HK-2 (cell line): Measurements from ENCODE around the gene ARTN.

Experiments used
- DNase-seq: peaks from one replicate; pipeline ENCODE4 v3.0.0-alpha.2; 2018; ENCODE audit not compliant: unreplicated experiment

The ARTN gene

GRCh38 chr1:43947061-43947873 is 13.7 kb downstream of the ARTN start:
- DNase-seq: no peak

DNA sequence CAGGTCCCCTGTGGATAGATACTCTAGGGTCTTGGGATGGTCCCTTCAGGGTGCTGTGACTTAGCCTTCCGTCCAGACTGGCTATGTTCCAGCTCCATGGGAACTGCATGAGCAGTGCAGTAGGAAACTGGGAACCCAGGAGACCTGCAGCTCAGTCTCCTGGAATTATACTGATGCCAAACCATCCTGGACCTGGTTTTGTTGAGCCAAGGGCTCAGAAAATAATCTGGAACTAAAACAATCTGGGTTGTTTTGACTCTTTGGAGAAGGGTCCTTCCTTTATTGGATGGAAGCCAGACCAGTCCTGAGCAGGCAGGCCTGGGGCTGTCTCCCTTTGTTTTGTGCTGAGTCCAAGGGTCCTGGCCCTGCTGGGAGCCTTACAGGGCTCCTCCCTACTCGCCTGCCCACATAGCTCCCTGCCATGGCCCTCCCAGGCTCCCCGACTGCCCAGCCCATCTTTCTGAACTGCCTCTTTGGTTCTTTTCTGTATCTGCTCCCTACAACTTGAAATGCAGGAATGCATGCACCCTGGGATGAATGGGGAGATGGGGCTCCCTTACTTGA is 14.4 kb downstream of the ARTN start:
- DNase-seq: no peak

GRCh38 chr1:43949678-43950077 is 16.1 kb downstream of the ARTN start:
- DNase-seq: no peak

DNA sequence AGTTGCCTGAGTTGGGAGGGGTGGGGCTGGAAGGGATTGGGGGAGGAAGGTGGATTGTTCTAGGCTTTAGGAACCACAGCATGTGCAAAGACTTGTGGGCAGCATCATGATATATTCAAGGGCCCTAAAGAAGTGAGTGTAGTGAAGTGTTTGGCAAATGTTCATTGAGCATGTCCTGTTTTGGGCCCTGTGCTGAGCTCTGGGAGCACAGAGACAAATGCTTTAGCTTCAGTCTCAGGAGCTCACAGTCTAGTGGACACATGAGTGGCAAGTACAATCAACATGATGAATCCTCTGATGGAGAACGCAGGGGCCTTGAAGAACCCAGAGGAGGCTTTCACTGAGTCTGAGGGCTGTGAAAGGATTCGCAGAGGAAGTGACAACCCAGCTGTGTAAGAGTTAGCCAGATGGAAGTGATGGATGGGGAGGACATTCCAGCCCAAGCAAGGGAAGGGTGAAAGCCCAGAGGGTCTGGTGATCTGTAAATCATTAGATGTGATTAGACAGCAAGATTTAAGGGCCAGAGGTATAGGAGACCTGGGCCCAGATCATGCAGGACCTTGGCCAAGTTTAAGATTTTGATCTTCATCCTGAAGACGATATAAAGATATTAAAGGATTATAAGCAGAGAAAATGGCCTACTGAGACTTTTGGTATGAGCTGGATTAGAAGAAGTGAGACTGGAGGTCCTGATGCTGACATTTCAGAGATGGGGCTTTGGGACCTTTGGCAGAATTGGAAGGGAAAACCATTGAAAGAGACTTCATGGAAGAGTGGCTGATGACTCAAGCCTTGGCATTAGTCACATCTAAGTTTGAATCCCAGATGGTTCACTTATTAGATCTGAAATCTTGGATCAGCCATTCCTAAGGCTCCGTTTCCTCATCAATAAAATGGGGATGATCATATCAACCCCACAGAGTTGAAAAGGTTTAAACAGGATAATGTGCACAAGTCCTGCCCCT is 17.7 kb downstream of the ARTN start:
- no peak for DNase-seq

DNA sequence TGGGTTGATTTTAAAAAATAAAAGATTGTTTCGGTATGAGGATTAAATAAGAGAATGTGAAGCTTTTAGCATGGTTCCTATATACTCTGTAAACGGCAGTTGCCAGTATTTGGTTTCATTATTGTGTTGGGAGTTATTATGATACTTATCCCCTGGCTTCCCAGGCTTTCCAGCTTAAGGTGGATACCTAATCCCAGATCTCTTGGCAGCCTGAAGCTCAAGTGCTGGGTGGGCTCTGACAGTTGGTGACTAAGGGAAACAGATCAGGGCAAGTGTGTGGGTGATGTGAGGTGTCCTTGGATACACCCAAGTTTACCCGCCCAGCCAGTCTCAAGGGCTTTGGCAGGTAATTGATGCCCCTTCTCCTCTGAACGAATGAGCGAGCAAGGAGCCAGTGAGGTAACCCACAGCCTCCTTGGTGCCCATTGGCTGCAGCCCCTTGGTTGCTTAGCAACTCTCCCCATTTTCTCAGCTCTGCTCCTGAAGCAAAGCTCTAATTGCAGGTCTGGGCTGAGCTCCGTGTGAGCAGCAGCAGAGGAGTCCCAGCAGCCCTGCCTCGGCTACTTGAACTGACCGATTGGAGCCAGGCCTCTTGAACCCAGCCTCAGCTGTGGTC is 19.2 kb downstream of the ARTN start:
- DNase-seq: no peak

DNA sequence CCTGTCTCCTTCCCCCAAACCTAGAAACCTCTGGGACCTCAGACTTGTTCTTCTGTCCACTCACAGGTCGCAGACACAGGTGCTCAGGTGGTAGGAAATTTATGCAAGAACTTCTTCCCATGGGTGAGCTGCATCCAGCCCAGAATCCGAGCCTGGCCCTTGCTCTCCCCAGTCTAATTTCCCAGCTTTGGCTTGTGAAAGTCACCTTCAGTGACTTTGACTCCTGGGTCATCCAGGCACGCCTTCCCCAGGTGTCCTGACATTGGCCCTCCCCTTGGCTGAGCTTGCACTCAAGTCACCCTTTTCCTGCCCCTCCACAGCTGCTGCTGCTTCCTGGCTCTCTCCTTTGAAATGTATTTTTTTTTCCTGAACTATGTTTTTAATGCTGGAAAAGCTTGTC is 19.8 kb downstream of the ARTN start:
- DNase-seq: no peak

GRCh38 chr1:43954036-43954435 is 20.4 kb downstream of the ARTN start:
- no peak for DNase-seq

GRCh38 chr1:43956234-43956633 is 22.6 kb downstream of the ARTN start:
- DNase-seq: no peak

GRCh38 chr1:43957407-43958040 is 23.9 kb downstream of the ARTN start:
- no peak for DNase-seq

DNA sequence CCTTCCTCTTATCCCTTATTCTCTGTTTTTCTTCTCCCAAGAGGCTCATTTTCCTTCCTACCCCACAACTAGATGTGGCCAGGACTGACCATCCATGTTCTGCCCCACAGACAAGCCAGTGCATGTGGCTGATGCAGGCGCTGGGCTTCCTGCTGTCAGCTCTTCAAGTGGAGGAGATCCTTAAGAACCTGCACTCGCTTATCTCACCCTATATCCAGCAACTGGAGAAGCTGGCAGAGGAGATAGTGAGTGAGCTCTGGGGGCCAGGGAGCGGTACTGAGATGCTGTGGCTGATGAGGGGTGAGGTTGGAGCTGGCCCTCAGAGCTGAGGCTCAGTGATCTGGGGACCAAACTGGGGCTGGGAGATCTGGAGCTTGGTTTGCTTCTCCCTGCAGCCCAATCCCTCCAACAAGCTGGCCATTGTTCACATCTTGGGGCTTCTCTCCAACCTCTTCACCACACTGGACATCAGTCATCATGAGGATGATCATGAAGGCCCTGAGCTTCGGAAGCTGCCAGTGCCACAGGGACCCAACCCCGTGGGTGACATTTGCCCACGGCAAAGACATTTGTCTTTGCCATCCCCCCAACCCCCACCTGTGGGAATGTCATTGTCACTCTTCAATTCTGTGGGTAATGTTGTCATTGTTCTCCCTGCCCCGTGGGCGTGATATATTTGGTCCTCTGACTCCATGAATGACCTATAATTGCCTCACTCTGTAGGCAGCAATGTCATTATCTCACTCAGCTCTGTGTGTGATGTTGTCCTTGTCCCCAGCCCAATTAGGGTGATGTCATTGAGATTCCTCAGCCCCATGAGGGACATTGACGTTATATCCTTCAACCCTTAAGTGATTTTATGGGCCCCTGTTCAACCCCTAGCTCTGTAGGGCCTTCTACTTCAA is 25.0 kb downstream of the ARTN start:
- DNase-seq: no peak

GRCh38 chr1:43960798-43961197 is 27.2 kb downstream of the ARTN start:
- no peak for DNase-seq

GRCh38 chr1:43961692-43962091 is 28.1 kb downstream of the ARTN start:
- DNase-seq: no peak

- DNase-seq: no peak
Observed at GRCh38 chr1:43962324-43962723, 28.7 kb downstream of the ARTN start.

DNA sequence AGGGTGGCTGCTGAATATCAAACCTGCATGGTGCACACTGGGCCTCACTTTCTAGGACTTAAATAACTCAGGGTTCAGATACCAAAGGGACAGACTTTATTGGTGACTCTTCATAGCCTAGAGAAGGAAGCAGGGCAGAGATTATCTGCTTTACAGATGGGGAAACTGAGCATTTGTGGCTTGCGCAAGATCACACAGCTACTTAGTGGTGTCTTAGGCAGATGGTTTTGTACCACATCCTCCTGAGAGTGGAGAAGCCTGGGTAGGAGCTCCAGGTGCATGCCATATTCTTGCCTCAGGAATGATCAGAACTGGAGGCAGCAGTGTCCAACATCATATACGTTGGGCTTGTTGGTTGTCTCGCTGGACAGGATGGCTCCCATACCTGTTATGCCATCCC is 29.4 kb downstream of the ARTN start:
- no peak for DNase-seq

DNA sequence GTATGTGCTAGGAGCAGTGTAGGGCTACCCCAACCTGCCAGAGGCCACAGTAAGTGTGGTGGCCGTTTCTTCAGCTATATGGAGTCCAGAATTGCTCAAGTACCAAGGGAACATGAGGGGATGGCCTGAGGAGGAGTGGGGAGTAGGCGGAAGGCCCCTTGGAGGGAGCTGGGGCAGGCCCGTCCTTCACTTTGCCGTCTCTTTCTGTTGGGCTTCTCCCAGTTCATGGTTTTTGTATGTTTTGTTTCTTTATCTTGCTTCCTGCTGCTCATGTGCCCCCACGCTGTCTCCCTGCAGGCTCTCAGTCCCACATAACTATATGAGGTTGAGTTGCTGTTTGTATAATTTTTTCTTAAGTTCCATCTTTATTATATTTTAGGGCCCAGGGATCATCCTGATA is 30.3 kb downstream of the ARTN start:
- DNase-seq: no peak

- DNase-seq: no peak
Observed at GRCh38 chr1:43965316-43965715, 31.7 kb downstream of the ARTN start.

DNA sequence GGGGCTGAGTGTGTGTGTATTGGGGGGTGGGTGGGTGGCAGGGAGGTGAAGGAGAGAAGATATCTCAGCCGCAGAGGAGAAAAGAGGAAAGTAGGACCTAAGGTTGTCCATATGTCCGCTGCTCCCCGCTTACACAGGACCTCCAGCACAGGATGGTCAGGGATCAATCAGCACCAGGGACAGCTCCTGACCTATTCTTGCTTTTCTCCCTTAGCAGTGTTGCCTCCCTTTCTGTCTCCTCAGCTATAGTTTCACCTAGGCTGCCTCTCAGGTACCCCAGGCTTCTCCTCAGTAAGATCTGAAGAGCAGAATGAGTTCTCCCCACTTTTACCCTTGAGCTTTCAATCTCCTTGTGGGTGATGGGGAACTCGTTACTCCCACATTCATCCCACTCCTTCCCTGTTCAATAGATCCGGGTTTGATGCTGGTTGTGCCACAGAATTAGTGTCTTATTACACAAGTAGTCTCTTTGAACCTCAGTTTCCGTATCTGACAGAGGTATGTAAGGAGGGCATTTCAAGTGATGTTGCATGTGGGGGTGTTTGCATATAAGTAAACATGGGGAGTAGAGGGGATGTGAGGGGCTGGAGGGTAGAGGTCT is 34.8 kb downstream of the ARTN start:
- DNase-seq: peak; percentile 50

- no peak for DNase-seq
Observed at GRCh38 chr1:43969416-43969745, 35.8 kb downstream of the ARTN start.

- DNase-seq: peak; percentile 97
Observed at GRCh38 chr1:43969746-43970466, 36.3 kb downstream of the ARTN start, which contains the start of gene DPH2. TSS of gene DPH2 (plus strand) at chr1:43970010. CDS start at chr1:43970176, 166 bp downstream.
